HFFc6 (cell line): Measurements from ENCODE around the gene PRPF6. TPM values are rescaled to one million over a fixed set of nuclear protein-coding genes. Genes with fewer than 3 reads are reported as not detected.

Source experiments
- DNase-seq: peaks from one replicate; pipeline ENCODE4 v3.0.0-alpha.2; 2018
- H3K27ac Mint-ChIP-seq: 2 replicates; pipeline ENCODE4 v1.8.0; 2020; ENCODE audit warnings: mild to moderate bottlenecking, mixed read lengths
- H3K27me3 Mint-ChIP-seq: 2 replicates; pipeline ENCODE4 v1.8.0; 2021; ENCODE audit warnings: mild to moderate bottlenecking, moderate library complexity, mixed read lengths; ENCODE audit not compliant: insufficient read depth
- H3K36me3 Mint-ChIP-seq: 2 replicates; pipeline ENCODE4 v1.8.0; 2021; ENCODE audit warnings: low read depth, mixed read lengths
- H3K4me1 Mint-ChIP-seq: 2 replicates; pipeline ENCODE4 v1.8.0; 2020; ENCODE audit warnings: low read depth, mixed read lengths
- H3K4me3 Mint-ChIP-seq: 2 replicates; pipeline ENCODE4 v1.8.0; 2020; ENCODE audit warnings: mild to moderate bottlenecking, moderate library complexity, mixed read lengths
- H3K9me3 Mint-ChIP-seq: 2 replicates; pipeline ENCODE4 v1.8.0; 2020; ENCODE audit warnings: mild to moderate bottlenecking, mixed read lengths
- total RNA-seq, 6 experiments: library from RNA; stranded (reverse); fragmentation: NEBNext Ultra II Directional; extraction: Animal tissue kit (Norgen Biotek cat#: 25700); gene quantifications; 2 replicates in 1 of 6; 3 replicates in 5 of 6; pipeline ENCODE4 v1.2.3, GENCODE V29; 2021
- TF ChIP-seq, protein P1 (sequence below): fragments of 200-600 bp; sonication (generic); IDR thresholded peaks from 2 replicates; pipeline ENCODE4 v1.5.0; 2021; ENCODE audit warnings: antibody characterized with exemption, mild to moderate bottlenecking

PRPF6 gene
- total RNA-seq, 6 experiments from 2014 or later: 70.7 to 73.2 (median 72.9) TPM

DNA sequence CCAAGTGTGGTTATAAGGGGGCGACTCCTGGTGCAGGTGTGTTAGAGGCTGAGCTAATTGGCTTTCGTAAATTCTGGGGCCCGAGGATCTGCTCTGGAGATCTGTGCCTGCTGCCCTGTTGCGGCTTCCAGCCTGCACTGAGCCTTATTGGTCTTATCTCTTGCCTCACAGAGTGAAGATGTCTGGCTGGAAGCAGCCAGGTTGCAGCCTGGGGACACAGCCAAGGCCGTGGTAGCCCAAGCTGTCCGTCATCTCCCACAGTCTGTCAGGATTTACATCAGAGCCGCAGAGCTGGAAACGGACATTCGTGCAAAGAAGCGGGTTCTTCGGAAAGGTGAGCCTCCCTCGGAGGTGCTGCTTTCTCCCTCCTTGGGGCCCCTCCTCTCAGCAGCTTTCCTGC is 20.0 kb downstream of the PRPF6 start:
- TF ChIP-seq, protein P1, sequence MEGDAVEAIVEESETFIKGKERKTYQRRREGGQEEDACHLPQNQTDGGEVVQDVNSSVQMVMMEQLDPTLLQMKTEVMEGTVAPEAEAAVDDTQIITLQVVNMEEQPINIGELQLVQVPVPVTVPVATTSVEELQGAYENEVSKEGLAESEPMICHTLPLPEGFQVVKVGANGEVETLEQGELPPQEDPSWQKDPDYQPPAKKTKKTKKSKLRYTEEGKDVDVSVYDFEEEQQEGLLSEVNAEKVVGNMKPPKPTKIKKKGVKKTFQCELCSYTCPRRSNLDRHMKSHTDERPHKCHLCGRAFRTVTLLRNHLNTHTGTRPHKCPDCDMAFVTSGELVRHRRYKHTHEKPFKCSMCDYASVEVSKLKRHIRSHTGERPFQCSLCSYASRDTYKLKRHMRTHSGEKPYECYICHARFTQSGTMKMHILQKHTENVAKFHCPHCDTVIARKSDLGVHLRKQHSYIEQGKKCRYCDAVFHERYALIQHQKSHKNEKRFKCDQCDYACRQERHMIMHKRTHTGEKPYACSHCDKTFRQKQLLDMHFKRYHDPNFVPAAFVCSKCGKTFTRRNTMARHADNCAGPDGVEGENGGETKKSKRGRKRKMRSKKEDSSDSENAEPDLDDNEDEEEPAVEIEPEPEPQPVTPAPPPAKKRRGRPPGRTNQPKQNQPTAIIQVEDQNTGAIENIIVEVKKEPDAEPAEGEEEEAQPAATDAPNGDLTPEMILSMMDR: no peak
- H3K27ac Mint-ChIP-seq: no peak overlapping the region

DNA sequence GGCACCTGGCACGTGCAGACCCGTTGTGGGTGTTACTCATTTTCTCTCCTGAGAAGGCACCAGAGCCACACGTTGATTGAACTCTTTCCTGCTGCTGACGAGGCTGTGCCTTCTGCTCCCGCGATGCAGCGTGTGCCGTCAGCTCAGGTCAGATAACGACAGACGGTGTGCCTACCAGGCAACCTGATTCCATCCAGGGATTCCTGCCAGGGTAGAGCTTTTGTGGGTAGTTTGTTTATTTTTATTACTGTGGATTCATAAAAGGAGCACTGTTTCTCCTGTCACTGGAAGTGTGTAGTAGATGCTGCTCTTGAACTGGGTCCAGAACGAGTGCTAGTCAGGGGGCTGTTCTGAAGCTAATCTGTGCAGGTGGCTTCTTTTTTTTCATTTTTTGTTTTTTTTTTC is 20.7 kb downstream of the PRPF6 start:
- TF ChIP-seq, protein P1: no peak
- H3K4me1 Mint-ChIP-seq: peaks cover 5% of the 10 kb centered on the region; the same call in 1 of the 2 replicates
- no peaks in the 10 kb centered on the region; the same call in 1 of the 2 replicates for H3K27me3 Mint-ChIP-seq
- no peaks in the 10 kb centered on the region for H3K9me3 Mint-ChIP-seq
- H3K27ac Mint-ChIP-seq: no peak overlapping the region
- no peak for DNase-seq
- peaks cover 18% of the 10 kb centered on the region; the same call in 1 of the 2 replicates for H3K36me3 Mint-ChIP-seq
- no peak overlapping the region for H3K4me3 Mint-ChIP-seq

More for the DNA sequence above, 20.0 kb downstream of the PRPF6 start:
- peaks cover 5% of the 10 kb centered on the region; the same call in 1 of the 2 replicates for H3K4me1 Mint-ChIP-seq
- no peak overlapping the region for H3K4me3 Mint-ChIP-seq
- no peaks in the 10 kb centered on the region for H3K9me3 Mint-ChIP-seq
- no peaks in the 10 kb centered on the region; the same call in 1 of the 2 replicates for H3K27me3 Mint-ChIP-seq
- no peak for DNase-seq
- peaks cover 18% of the 10 kb centered on the region; the same call in 1 of the 2 replicates for H3K36me3 Mint-ChIP-seq

DNA sequence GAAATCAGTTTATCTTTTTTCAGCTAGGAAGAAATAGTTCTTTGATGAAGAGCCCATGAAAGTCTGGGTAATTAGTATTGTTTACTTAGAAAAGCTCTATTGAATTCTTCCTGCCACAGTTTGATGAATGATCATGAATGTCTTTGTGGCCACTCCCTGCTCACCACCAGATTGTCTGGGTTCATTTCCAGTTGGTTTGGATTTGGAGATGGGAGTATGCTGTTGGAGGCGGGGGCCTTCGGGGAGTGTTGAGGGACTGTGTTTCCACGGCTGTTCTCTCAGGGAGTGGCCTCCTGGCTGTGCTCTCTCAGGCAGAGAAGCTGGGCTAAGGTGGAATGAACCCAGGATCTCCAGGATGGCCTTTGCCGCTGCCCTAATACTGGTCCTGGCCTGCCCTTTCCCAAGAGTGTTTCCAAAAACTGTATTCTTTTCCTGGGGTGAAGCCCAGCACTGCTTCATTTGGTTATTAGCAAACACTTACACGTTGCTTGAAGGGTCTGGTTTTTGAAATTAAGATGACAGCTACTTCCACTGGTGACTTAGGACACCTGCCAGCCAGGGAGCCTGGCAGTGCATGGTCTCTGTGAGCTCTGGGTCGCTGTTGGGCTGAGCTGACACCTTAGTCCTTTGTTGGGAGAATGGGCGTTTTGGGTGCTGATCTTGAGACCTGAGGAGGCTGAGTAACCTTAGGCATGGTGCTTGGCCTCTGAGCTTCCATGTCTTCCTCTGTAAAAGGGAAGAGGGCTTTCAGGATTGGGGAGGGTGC is 23.2 kb downstream of the PRPF6 start:
- no peaks in the 10 kb centered on the region; the same call in 1 of the 2 replicates for H3K27me3 Mint-ChIP-seq
- TF ChIP-seq, protein P1: no peak
- DNase-seq: no peak
- no peaks in the 10 kb centered on the region for H3K9me3 Mint-ChIP-seq
- peaks cover 5% of the 10 kb centered on the region; the same call in 1 of the 2 replicates for H3K4me1 Mint-ChIP-seq
- no peak overlapping the region for H3K4me3 Mint-ChIP-seq
- peaks cover 27% of the 10 kb centered on the region for H3K36me3 Mint-ChIP-seq
- H3K27ac Mint-ChIP-seq: no peak overlapping the region

DNA sequence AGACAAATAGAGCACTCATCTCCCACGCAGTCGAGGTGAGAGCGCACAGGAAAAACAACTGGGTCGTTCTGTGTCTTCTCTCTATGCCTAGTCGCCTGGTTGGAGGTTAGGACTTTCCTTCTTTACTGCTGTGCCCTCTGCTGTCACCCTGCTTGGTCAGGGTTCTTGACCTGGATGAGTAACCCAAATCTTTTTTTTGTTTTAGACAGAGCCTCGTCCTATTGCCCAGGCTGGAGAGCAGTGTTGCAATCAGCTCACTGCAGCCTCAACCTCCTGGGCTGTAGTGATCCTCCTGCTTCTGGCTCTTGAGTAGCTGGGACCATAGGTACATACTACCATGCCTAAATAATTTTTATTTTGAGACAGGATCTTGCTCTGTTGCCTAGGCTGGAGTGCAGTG is 24.5 kb downstream of the PRPF6 start:
- TF ChIP-seq, protein P1: no peak
- H3K4me1 Mint-ChIP-seq: peaks cover 5% of the 10 kb centered on the region; the same call in 1 of the 2 replicates
- no peak overlapping the region for H3K4me3 Mint-ChIP-seq
- H3K9me3 Mint-ChIP-seq: no peaks in the 10 kb centered on the region
- no peaks in the 10 kb centered on the region; the same call in 1 of the 2 replicates for H3K27me3 Mint-ChIP-seq
- DNase-seq: no peak
- no peak overlapping the region; the same call in 1 of the 2 replicates for H3K27ac Mint-ChIP-seq
- H3K36me3 Mint-ChIP-seq: peaks cover 34% of the 10 kb centered on the region

DNA sequence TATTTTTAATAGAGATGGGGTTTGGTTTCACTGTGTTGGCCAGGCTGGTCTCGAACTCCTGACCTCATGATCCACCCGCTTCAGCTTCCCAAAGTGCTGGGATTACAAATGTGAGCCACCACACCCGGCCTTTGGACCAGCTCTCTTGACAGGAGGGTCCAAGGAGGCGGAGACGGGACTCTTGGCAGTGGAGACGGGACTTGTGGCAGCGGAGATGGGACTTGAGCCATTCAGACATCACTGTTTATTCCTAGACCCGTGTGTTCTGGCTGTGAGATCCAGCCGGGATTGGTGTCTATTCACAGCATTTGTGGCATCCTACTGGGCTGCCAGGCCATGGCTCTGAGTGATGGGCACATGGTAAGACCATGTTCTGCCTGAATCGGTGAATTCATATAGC is 25.6 kb downstream of the PRPF6 start:
- no peaks in the 10 kb centered on the region for H3K9me3 Mint-ChIP-seq

More for the DNA sequence above, 25.6 kb downstream of the PRPF6 start:
- Mint-ChIP-seq H3K36me3 (peaks cover 27% of the 10 kb centered on the region), H3K4me1 (peaks cover 5% of the 10 kb centered on the region; the same call in 1 of the 2 replicates), H3K4me3 (no peak overlapping the region), H3K27me3 (no peaks in the 10 kb centered on the region; the same call in 1 of the 2 replicates), H3K27ac (no peak overlapping the region)
- DNase-seq: no peak
- TF ChIP-seq, protein P1: no peak
